ENCODE data around the gene PDLIM3. TPM values are rescaled to one million over a fixed set of nuclear protein-coding genes. Genes with fewer than 3 reads are reported as not detected.

Gene PDLIM3, protein sequence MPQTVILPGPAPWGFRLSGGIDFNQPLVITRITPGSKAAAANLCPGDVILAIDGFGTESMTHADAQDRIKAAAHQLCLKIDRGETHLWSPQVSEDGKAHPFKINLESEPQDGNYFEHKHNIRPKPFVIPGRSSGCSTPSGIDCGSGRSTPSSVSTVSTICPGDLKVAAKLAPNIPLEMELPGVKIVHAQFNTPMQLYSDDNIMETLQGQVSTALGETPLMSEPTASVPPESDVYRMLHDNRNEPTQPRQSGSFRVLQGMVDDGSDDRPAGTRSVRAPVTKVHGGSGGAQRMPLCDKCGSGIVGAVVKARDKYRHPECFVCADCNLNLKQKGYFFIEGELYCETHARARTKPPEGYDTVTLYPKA
- 18.4 TPM for total RNA-seq
- long read RNA-seq, transcript PDLIM3-203 (7 exons, 1,672 nt) = major isoform, 22 of 25 reads
- long read RNA-seq, partial matches to known transcripts = 3 of 25 reads
- long read RNA-seq, other reads (novel, unspliced or antisense) = 0 of 25 reads

- Histone ChIP-seq H3K36me3 (no peaks in the 10 kb centered on the region), H3K27ac (peak within 1 kb of the TSS; percentile 89), H3K9me3 (no peaks in the 10 kb centered on the region), H3K4me3 (peak within 1 kb of the TSS; percentile 67), H3K27me3 (ENCODE audit: low read depth) (peaks cover 9% of the 10 kb centered on the region), H3K4me1 (no peaks in the 10 kb centered on the region)
- ATAC-seq = peak; percentile 93 to 96
- peak; percentile 64 for DNase-seq
- intact Hi-C loops (cut with DNase I) = no loop called here
- TF ChIP-seq, protein P1, sequence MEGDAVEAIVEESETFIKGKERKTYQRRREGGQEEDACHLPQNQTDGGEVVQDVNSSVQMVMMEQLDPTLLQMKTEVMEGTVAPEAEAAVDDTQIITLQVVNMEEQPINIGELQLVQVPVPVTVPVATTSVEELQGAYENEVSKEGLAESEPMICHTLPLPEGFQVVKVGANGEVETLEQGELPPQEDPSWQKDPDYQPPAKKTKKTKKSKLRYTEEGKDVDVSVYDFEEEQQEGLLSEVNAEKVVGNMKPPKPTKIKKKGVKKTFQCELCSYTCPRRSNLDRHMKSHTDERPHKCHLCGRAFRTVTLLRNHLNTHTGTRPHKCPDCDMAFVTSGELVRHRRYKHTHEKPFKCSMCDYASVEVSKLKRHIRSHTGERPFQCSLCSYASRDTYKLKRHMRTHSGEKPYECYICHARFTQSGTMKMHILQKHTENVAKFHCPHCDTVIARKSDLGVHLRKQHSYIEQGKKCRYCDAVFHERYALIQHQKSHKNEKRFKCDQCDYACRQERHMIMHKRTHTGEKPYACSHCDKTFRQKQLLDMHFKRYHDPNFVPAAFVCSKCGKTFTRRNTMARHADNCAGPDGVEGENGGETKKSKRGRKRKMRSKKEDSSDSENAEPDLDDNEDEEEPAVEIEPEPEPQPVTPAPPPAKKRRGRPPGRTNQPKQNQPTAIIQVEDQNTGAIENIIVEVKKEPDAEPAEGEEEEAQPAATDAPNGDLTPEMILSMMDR (IDR thresholded peaks at IDR 0.05) = no peak
Measured at GRCh38 chr4:185534866-185535611, at the start of gene PDLIM3. TSS of gene PDLIM3 (minus strand) at chr4:185535507. CDS start at chr4:185535434, 73 bp downstream.

DNA sequence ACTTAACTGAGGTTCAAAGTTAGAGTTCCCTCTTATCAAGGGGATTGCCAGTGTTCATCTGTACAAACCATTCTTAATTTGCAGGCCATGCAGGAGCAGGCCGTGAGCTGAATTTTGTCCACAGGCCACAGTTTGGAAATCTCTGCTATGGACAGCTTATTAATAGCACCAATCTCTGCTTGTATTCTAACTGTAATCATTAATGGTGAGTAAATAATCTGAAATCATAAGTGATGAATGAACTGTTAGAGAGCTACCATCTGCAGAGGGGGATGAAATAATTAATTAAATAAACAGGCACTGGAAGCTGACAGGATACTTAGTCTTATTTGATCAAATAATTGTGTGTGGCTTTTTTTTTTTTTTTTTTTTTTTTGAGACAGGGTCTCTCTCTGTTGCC lies 48.5 kb upstream of the PDLIM3 start:
- DNase-seq = no peak
- TF ChIP-seq, protein P1 (IDR thresholded peaks at IDR 0.05) = no peak
- Histone ChIP-seq H3K4me1 (no peaks in the 10 kb centered on the region), H3K36me3 (no peaks in the 10 kb centered on the region), H3K27ac (no peak overlapping the region), H3K4me3 (no peak overlapping the region), H3K27me3 (ENCODE audit: low read depth) (no peaks in the 10 kb centered on the region), H3K9me3 (no peaks in the 10 kb centered on the region)
- intact Hi-C loops (cut with DNase I) = no loop called here
- no peak for ATAC-seq

DNA sequence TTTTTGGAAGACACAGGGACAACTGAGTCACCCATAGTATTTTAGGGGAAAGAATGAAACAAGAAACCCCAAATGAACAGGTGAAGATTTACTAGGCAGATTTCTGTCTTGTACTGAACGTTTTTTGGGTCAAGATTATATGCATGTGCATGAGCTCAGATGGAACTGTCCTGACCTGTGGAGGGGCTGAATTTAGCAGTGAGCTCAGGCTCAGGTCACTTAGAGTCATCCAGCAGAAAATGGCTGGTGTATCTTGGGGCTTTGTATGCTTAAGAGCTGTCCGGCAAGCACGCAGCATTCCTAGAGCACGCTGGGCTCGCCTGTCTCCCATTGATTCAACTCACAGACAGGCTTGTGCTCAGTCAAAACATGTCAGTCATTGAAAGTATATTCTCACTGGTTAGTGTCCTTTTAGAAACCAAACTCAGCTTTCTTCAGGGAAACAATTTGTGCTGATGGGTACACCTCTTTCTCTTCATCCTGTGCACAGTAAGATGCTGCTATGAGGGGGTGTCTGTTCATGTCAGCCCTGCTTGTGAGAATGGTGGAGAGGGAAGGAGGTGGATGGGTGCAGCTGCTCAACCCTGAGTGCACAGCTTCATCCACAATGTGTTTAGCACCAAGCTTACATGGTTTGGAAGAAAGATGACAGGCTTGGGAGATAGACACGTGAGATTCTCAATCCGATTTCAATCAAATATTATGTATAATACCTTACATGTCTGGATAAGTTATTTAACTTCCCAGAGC lies 47.5 kb upstream of the PDLIM3 start:
- Histone ChIP-seq H3K27ac (no peak overlapping the region), H3K4me1 (no peaks in the 10 kb centered on the region), H3K9me3 (no peaks in the 10 kb centered on the region), H3K27me3 (ENCODE audit: low read depth) (no peaks in the 10 kb centered on the region), H3K36me3 (no peaks in the 10 kb centered on the region), H3K4me3 (no peak overlapping the region)
- DNase-seq = no peak
- ATAC-seq = no peak
- intact Hi-C loops (cut with DNase I) = no loop called here
- TF ChIP-seq, protein P1 (IDR thresholded peaks at IDR 0.05) = no peak

- no peaks in the 10 kb centered on the region for H3K36me3 ChIP-seq
- H3K27ac ChIP-seq = no peak overlapping the region
- no peaks in the 10 kb centered on the region for H3K4me1 ChIP-seq
- H3K4me3 ChIP-seq = no peak overlapping the region
- ATAC-seq = no peak
- H3K27me3 ChIP-seq (ENCODE audit: low read depth) = no peaks in the 10 kb centered on the region
- DNase-seq = no peak
- intact Hi-C loops (cut with DNase I) = no loop called here
- TF ChIP-seq, protein P1 (IDR thresholded peaks at IDR 0.05) = no peak
- no peaks in the 10 kb centered on the region for H3K9me3 ChIP-seq
Measured at GRCh38 chr4:185580699-185581098, 45.4 kb upstream of the PDLIM3 start.

DNA sequence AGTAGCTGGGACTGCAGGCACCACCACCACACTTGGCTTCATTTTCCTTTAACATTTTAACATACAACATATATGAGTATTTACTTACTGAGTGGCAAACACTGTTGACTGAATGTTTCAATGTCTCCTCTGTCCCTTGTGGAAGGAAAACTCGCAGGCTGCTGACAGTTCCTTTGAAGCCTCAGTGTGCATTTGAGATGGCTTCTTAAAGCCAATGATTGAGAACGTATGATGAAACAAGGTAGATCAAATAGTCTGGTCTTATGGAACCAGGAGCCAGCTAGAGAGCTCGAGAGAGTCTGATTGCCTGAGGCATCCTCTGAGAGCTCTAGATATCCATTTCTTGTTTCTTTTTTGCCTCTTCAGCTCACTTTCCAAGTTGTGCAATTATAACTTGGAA lies 43.0 kb upstream of the PDLIM3 start:
- Histone ChIP-seq H3K9me3 (no peaks in the 10 kb centered on the region), H3K4me3 (no peak overlapping the region), H3K27me3 (ENCODE audit: low read depth) (no peaks in the 10 kb centered on the region), H3K4me1 (no peaks in the 10 kb centered on the region), H3K36me3 (no peaks in the 10 kb centered on the region), H3K27ac (no peak overlapping the region)
- TF ChIP-seq, protein P1 (IDR thresholded peaks at IDR 0.05) = no peak
- DNase-seq (no peak), ATAC-seq (no peak)
- intact Hi-C loops (cut with DNase I) = no loop called here
